GM13976 (cell line): Measurements from ENCODE around the gene DRD2.

Experiments used
- DNase-seq: peaks from one replicate; pipeline ENCODE4 v3.0.0; 2012; ENCODE audit warnings: low spot score
- CTCF ChIP-seq: IDR thresholded peaks from 2 replicates; pipeline ENCODE4 v1.5.1; 2012; ENCODE audit warnings: borderline replicate concordance, mild to moderate bottlenecking; ENCODE audit not compliant: insufficient read depth; ENCODE audit errors: extremely low read depth, missing control alignments, control extremely low read depth
- in situ Hi-C: fragments of 300-500 bp; cut with MboI; formaldehyde crosslinking; loops from one replicate; pipeline ENCODE4 v1.12.0; 2022; ENCODE audit warnings: low sequenced_read_pairs, mixed read lengths, inconsistent platforms; ENCODE audit not compliant: unreplicated experiment

Gene DRD2

GRCh38 chr11:113514856-113515255 is 39.7 kb upstream of the DRD2 start:
- in situ Hi-C loops, result no loop called here
- TF ChIP-seq CTCF, result no peak
- no peak for DNase-seq

- no peak for DNase-seq
- in situ Hi-C loops, result no loop called here
- TF ChIP-seq CTCF, result no peak
Observed at GRCh38 chr11:113507341-113507740, 32.1 kb upstream of the DRD2 start.

GRCh38 chr11:113506893-113507292 is 31.7 kb upstream of the DRD2 start:
- in situ Hi-C loops, result no loop called here
- no peak for TF ChIP-seq CTCF
- no peak for DNase-seq

- DNase-seq, result no peak
- no peak for TF ChIP-seq CTCF
- in situ Hi-C loops, result no loop called here
Observed at GRCh38 chr11:113506461-113506860, 31.3 kb upstream of the DRD2 start.

- no peak for TF ChIP-seq CTCF
- DNase-seq, result no peak
- in situ Hi-C loops, result no loop called here
Observed at GRCh38 chr11:113505541-113506375, 30.6 kb upstream of the DRD2 start.

- in situ Hi-C loops, result no loop called here
- TF ChIP-seq CTCF, result no peak
- no peak for DNase-seq
Observed at GRCh38 chr11:113505046-113505445, 29.8 kb upstream of the DRD2 start.
